H1 (cell line): ENCODE results near the gene LYPD6B. TPM values are rescaled to one million over a fixed set of nuclear protein-coding genes. Genes with fewer than 3 reads are reported as not detected.

ENCODE experiments used
- MAFK ChIP-seq: IDR thresholded peaks from 2 replicates; pipeline ENCODE4 v1.6.1; 2012; ENCODE audit warnings: low read depth, mild to moderate bottlenecking, improper control_type of control experiment, low read length
- POLR2AphosphoS5 ChIP-seq: IDR thresholded peaks from 2 replicates; pipeline ENCODE4 v1.6.1; 2011; ENCODE audit warnings: low read depth, low read length
- RAD21 ChIP-seq, 2 experiments: IDR thresholded peaks in 1 of 2; conservative IDR thresholded peaks in 1 of 2; 2 replicates each; pipeline ENCODE4 v1.6.1; 2011; ENCODE audit warnings: low read depth in 2 of 2, low read length in 2 of 2, improper control_type of control experiment in 1 of 2, inconsistent platforms in 1 of 2, mild to moderate bottlenecking in 1 of 2, moderate library complexity in 1 of 2
- RXRA ChIP-seq: IDR thresholded peaks from 2 replicates; pipeline ENCODE4 v1.6.1; 2011; ENCODE audit warnings: low read depth, mild to moderate bottlenecking, low read length, moderate library complexity; ENCODE audit not compliant: insufficient read depth
- polyA plus RNA-seq, 7 experiments: library from polyadenylated mRNA; depleted of rRNA in 3 of 7; stranded (reverse) in 5 of 7; unstranded in 2 of 7; fragments of >200 nt in 5 of 7; fragments of 200-250 nt in 2 of 7; gene quantifications; 1 replicate in 5 of 7; 2 replicates in 1 of 7; 4 replicates in 1 of 7; pipeline versions ENCODE4 v1.2.1 to v1.2.3, GENCODE V29; 2011 to 2013; ENCODE audit warnings: missing spikeins in 2 of 7, mixed read lengths in 2 of 7
- total RNA-seq: library from RNA; stranded (reverse); fragmentation: NEBNext Ultra II Directional; extraction: Animal tissue kit (Norgen Biotek cat#: 25700); gene quantifications from 2 replicates; pipeline ENCODE4 v1.2.1, GENCODE V29; 2021

The LYPD6B gene
- total and polyA plus RNA-seq, 2 of the 8 experiments (the other 6 are each of a cell fraction or from before 2014, with no cell fraction given) = 2.2 to 3.5 TPM

DNA sequence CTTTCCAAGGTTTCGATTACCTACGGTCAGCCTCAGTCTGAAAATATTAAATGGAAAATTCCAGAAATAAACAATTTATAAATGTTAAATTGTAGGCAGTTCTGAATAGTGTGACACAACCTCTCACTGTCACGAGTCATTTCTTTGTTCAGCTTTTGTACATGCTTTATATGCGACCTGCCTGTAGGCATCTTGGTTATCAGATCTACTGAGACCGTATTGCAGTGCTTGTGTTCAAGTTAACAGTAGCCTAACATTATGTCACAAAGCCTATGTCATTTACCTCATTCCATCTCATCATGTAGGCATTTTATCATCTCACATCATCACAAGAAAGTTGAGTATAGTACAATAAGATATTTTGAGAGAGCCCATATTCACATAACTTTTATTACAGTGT lies 77.3 kb downstream of the LYPD6B start (continued):
- TF ChIP-seq RXRA (no peak), MAFK (no peak), POLR2AphosphoS5 (no peak), RAD21 (IDR thresholded peaks at IDR 0.05 in 1 of 2, conservative IDR thresholded peaks at IDR 0.05 in 1 of 2; ENCODE audit: low read depth in 2 of 2, low read length in 2 of 2) (no peak)
- TF ChIP-seq, all 59 proteins: peak for 0
